Measurements from ENCODE around the gene DDX39B. TPM values are rescaled to one million over a fixed set of nuclear protein-coding genes. Genes with fewer than 3 reads are reported as not detected.

The DDX39B gene
- total RNA-seq, 1 donor from 2014 or later: 268 TPM

DNA sequence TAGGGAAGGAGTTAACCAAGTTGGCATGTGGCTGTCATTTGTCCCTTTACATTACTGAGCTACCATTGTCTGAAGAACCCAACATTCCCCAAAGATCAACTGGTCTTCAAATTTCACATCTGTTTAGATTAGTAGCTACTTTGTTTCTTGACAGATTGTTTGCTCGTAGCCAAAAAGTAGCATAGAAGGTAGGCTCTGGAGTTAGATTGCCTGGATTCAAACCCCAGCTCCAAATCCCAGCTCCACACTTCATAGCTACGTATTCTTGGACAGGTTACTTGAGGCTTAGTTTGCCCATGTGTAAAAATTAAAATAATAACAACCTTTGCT, 6.7 kb upstream of the DDX39B start:
- no peak for DNase-seq (ENCODE audit: low spot score)

DNA sequence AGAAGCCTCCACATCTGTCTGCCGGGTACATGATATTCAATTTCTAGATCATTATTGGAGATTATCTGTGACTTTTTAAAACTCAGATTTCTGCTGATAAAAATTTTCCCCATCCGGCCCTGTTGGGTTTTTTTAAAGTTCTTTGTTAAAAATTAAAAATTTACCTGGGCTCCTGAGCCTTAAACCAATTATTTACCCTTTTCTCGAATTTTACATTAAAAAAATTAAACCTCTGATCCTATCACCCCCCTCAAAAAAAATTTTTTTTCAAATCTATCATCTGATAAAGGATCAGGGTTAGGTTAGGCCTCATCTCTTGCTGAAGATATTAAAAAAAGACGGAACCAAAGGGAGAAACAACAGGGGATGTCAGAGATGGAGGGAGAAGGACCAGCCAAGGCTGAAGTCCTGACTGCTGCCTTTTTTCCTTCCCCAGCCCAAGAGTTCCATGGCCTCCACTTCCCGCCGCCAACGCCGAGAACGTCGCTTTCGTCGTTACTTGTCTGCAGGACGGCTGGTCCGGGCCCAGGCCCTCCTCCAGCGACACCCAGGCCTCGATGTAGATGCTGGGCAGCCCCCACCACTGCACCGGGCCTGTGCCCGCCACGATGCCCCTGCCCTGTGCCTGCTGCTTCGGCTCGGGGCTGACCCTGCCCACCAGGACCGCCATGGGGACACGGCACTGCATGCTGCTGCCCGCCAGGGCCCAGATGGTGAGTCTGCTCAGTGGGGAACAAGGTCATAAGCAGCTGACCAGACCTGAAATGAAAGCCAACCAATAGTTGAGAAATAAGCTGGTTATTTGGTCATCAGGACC, 6.1 kb upstream of the DDX39B start:
- no peak for DNase-seq (ENCODE audit: low spot score)

DNA sequence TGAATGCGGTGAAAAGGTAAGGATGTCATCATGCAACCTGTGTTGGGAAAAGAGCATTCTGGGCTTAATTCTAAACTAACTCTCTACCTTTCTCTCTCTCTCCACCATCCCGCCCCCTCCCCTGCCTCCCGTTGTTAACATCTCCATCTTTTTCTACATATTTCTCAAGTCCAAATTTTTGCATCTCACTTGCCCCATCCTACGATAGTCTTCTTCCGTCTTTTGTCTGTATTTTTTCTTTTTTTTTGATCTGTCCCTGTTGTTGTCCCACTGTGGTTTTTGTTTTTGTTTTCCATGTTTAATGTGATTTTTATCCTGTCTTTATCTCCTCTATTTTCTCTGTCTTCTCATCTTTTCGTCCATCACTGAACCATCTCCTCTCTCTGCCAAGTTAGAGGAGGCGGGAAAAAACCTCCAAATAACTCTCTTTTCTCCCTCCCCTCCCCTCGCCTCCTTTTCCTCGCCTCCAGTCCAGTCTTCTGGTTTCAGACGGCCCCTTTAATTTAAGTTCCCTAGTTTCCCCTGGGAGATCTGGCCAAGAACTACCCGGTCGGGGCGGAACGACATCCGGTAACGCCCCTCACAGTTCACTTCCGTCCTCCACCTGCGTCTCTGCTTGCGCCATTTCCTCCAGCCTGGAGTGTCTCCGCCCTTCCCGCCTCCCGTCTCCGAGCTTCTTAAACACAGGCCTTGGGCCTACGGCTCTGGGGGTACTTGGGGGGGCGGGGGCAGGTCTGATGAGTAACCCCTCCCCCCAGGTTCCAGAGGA, 5.3 kb upstream of the DDX39B start, which contains the start of gene NFKBIL1:
NFKBIL1 (plus strand) TSS at position 651 of the 769 bp plus-strand sequence; CDS start at position 738, 87 bp downstream.
- DNase-seq (ENCODE audit: low spot score): peak; percentile 96

DNA sequence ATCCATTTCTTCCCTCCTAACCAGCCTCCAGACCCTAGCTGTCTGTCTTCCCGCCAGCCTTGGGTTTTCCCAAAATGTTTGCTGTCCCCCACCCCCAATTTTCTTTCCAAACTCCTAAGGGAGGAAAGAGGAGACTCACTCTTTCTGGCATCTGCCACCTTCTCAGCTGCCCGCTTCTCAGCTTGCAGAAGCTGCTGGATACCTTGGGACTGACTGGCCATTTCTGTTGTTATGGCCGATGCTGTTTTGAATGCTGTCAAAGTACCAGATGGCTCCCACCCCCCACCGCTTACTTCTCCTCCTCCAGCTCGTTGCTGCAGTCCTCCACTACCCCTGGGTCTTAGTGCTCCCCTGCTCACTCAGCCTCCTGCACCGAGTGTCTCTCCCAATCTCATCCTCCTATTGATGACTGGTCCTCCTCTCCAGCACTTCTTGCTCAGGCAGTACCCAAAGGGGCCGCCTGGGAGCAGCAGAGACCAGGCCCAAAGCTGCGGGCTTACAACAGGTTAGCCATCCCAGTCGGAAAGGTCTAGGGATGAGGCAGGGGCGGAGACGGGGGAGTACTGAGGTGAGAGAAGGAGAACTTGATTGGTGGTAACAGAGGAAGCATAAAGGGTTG, 4.6 kb upstream of the DDX39B start, which contains the start of gene ATP6V1G2:
ATP6V1G2 (minus strand) TSS at position 270 of the 619 bp plus-strand sequence; CDS start at position 221, 49 bp downstream.
- DNase-seq (ENCODE audit: low spot score): no peak

DNA sequence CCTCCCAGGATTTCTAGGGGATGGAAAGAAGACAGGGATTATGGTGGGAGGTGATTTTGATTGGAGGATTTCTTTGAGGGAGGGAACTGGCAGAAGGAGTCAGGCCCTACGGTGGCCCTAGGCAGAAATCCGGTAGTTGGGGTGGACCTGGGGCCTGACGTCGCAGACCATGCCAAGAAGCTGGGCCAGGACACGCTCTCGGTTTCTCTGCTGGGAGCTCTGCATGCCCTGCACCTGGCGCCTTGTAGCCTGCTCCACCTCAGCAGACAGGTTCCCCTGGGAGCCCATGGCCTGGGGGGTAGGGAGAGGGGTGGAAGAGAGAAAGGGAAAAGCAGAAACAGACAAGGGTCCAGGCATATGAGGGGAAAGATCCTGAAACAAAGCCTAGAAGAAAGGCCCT, 3.5 kb upstream of the DDX39B start:
- no peak for DNase-seq (ENCODE audit: low spot score)

DNA sequence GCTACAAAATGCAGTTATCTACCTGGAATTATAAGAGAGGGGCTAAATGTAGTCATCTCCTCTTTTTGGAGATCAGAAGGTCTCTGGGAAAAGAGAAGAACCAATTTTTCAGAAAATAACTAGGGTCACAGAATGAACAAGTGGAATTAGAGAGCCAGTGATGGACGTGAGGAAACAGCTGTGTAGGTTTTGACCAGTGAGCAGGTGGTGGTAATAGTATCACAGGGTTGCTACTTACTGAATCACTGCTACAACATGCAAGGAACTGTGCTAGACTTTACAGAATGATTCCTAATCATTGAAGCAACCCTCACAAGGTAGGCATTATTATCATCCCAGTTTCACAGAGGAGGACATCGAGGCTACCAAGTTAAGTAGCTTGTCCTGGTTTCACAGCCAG, 2.9 kb upstream of the DDX39B start:
- no peak for DNase-seq (ENCODE audit: low spot score)

DNA sequence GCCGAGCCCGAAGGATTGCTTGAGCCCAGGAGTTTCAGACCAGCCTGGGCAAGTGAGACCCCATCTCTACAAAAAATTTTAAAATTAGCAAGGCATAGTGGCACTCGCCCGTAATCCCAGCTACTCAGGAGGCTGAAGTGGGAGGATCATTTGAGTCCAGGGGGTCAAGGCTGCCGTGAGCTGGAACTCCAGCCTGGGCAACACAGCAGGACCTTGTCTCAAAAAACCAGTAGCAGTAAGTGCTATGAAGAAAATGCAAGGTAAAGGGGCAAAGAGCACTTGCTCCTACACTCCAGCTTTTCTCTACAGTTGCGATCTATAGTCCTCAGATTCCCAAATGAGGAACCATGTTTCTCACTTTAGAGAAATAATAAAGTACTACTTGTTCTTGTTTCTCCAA, 1.8 kb upstream of the DDX39B start:
- DNase-seq (ENCODE audit: low spot score): no peak

DNA sequence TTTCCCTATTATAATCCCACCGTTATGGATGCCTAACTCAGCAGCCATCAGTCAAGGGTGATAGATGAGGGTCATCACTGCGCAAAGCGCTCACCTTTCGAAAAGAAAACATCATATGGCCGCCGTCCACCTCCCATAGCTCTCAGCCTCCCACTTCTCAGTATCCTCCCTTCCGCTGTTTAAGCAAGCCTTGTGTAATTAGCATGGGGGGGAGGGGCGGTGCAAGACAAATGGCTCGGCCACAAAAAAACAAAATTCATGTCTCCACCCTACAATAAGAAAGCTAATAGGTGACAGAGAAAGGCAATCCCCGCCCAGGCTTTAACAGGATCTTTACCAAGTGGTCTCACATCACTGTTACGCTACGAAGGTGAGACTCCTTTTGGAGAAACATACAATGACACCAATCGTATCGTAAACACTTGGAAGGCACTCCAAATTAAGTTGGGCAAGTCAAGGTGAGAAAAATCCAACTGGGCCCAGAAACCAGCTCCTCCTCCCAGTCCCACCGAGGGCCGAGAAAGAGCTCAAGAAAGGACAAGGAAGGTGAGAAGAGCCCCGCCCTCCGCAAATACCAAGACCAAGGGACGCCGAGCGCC, 645 bp downstream of the DDX39B start:
- DNase-seq (ENCODE audit: low spot score): no peak

DNA sequence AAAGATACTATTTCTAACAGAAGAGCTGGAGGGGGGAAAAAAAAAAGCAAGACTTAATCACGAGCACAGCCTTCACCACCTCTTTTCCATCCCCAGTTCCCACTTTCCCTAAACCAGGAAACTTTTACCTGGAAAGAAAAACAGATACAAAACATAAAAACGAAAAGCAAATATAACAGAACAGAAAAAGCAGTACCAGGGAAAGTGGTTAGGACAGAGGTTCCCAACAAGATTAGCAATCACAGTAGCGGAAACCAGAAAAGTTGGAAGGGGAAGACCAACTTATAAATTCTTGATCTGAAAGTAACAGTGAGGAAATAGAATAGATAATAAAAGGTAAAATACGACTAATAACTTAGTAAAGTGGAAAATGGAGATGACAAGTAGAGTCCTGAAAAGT, 1.2 kb downstream of the DDX39B start:
- no peak for DNase-seq (ENCODE audit: low spot score)

DNA sequence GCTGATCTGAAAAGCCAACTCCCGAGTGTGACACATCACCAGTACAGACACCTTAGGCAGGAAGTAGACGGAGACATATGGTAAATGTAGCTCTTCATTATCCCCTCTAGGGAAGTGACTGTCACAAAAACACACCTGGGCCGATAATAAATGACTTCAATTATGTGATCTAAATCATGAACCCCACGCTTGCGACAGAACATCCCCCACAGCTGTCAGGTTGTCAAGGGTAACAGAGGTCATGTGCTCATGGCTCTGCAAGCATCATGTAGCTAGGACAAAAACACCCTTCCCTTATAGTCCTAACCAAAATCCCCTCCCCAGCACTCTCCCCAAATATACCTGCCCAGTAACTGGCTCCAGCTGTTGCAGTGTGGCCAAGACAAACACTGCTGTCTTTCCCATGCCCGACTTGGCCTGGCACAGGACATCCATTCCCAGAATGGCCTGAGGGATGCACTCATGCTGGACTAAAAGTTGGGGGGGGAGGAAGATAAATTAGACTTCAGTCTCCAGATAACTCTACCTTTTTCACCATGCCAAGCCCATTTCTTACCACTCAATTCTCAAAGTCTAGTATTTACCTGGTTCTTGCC, 2.9 kb downstream of the DDX39B start:
- no peak for DNase-seq (ENCODE audit: low spot score)

DNA sequence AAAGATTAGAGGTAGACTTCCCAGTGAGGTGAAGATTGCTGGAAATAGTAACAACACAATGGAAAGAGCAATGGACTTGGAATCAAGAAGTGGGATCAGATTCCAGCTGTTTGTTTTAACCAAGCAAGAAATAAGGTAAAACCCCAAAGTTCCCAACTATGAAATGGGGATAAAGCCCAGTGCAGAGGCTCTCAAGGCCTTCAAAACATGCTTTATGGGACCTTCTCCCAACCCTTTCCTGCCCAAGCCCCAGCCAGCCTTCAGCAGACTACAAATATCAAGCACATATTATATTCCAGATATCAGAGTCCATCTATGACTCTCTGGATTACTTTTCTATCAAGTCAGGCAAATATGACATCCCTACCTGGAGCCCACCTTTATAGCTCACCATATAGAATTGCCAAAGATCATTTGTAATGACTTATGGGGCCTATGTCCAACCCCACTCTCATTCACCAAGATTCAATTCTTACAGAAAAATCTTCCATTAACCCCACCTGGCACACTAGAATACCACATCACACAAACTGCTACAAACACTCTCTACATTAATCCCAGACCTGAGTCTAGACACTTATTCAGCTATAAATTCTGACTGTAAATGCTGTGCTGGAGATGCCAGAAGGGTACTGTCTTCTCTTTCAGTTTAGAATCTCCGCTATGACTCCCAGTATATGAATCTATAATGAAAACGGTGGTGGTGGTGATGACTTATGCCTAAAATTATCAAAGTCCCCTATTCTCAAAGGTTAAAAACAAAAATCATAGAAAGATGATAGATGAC, 6.1 kb downstream of the DDX39B start:
- no peak for DNase-seq (ENCODE audit: low spot score)

DNA sequence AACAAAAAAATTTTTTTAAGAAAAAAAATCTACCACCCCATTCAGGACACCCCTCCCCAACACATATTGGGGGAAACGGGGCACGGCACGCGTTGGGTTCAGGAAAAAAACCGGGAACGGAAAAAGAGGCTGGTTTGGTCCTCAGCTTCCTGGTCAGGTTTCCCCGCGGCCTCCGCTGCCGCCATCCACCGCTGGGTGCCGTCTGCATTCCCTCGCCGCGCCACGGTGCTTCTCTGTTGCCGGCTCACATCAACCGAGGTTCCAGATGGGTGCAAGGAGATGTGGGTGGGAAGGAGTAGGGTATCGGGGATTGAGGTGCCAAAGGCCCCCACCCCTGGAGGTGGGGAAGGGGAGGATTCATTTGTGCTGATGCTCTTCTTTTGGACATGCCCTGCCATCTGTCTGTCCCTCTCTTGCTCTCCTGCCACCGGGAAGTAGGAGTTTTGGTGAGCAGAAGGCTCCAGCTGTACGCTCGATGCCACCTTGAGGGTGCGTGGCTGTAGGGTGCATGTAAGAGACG, 7.2 kb downstream of the DDX39B start:
- no peak for DNase-seq (ENCODE audit: low spot score)

DNA sequence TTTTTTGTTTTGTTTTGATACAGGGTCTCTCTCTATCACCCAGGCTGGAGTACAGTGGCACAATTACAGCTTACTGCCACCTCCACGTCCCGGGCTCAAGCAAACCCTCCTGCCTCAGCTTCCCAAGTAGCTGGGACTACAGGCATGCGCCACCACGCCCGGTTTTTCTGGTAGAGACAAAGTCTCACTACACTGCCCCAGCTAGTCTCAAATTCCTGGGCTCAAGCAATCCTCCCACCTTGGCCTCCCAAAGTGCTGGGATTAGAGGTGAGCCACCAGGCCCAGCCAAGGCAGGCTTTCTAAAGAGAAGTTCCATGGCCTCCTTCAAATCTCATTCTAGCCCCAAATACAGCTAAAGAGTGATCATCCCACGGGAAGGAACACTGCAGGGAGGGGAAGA, 7.8 kb downstream of the DDX39B start:
- DNase-seq (ENCODE audit: low spot score): no peak

DNA sequence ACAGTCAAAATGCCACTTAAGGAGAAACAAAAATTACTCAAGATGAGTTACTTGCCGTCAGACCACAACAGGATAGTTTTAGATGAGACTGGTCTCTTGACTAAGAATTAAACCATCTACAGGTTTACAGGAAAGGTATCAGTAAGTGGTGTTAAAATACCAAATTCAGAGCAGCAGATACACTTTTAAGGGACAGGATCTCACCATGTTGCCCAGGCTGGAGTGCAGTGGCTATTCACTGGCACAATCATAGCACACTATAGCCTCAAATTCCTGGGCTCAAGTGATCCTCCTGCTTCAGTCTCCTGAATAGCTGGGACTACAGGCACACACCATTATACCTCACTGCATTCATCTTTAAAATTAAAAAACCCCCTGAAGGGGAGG, 8.4 kb downstream of the DDX39B start:
- no peak for DNase-seq (ENCODE audit: low spot score)

DNA sequence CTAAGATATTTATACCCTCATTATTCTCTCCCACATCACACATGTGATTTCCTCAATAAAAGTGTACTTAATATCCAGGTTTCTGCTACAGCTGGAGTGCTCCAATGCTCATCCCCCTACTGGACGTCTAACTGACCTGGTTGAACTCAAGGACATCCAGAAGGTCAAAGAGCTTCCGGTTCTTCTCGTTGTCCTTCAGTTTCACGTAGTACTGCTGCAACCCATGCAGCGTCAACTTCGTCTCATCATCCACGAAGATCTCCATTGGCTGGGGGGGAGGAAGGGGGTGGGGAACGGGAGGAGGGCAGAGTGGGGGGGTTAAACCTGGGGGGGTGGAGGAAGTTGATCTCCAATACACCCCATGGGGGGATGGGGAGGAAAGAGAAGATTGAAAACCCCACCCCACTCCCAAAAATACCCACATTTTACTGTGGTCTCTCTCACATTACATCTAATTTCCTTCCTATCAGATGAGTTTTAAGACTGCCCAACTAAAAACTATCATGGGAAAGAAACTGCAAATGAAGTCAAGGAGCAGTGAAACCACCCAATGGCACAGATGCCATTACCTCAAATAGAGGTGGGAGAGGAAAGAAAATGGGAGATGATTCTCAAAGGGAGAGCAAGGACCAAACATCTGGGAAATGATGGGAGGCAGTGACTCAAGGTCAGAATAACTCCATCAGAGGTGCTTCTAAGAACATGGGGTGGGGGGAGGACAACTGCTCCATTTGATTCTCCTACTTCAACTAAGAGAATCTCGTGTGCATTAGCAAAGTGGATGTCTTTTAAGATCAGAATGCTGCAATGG, 9.0 kb downstream of the DDX39B start:
- DNase-seq (ENCODE audit: low spot score): no peak

DNA sequence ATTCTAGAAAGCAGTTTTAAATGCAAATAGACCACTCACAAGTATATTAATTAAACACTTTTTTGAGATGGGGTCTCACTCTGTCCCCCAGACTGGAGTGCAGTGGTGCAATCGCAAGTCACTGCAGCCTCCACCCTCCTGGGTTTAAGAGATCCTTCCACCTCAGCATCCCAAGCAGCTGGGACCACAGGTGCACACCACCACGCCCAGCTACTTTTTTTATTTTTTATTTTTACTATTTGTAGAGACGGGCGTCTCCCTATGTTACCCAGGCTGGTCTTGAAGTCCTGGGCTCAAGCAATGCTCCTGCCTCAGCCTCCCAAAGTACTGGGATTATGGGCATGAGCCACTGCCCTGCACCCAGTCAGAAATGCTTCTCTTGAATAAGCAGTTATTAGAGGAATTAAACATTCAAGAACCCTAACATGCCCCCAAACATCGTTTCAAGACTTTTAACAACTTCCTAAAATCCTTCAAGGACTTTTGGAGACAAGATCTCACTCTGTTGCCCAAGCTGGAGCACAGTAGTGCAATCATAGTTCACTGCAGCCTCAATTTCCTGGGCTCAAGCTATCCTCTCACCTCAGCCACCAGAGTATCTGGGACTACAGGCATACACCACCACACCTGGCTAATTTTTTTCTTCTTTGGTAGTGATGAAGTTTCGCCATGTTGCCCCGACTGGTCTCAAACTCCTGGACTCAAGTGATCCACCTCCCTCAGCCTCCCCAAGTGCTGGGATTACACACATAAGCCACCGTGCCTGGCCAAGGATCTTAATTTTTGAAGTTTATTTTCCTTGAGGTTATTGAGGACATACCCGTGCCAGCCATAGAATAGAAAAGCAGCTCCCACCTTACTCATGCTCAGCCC, 9.8 kb downstream of the DDX39B start:
- DNase-seq (ENCODE audit: low spot score): no peak

DNA sequence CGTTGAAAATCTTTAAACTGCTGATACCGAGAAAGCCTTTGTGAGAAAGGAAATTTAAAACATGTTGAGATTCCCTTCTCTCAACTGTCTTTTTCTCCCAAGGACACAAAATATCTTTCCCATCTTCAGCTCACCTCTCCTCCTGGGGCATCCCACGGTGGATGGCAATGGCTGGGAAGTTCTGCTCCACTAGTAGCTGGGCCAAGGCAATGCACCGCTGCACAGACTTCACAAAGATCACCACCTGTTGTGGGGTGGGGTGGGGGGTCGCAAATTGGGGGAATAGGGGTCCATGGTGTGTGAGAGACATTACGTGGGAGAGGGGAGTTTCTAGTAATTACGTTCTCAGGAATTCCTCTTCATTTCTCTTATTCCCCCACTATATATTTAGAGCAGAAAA, 10.6 kb downstream of the DDX39B start:
- DNase-seq (ENCODE audit: low spot score): no peak

DNA sequence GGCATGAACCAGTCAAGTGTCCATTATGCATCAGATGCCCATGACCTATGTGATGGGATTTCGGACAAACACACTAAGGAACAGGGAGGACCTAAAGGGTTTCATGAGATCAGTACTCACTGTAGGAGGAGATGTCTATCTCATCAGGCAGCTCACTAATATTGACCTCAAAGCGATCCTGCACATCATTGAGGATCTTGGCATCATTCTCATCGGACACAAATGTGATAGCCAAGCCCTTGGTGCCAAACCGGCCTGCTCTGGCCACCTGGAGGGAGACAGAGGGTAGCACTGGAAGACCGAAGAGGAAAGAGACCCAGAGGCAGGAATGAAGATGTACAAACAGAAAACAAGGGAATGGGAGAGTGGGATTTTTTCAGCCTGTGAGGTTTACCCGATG, 11.1 kb downstream of the DDX39B start:
- DNase-seq (ENCODE audit: low spot score): no peak

Data from mesenteric fat pad (tissue), 1 donor.